HepG2 (cell line): ENCODE measurements around the gene ARPP19. TPM values are rescaled to one million over a fixed set of nuclear protein-coding genes. Genes with fewer than 3 reads are reported as not detected.

Source experiments
- ATAC-seq: fragments of 200-7000 bp; cut with Tn5 transposase; 3 replicates; pipeline ENCODE4 v1.9.1; 2020; ENCODE audit warnings: mild to moderate bottlenecking, moderate library complexity
- BruUV-seq: library from RNA; stranded (reverse); fragments of 400-500 nt; replicated peaks from 2 replicates; lab custom pipeline; 2021; lab: Mats Ljungman, UMichigan
- CTCF ChIA-PET: fragments of 300-600 bp; formaldehyde crosslinking; extraction: SDS; loops from one replicate; lab custom pipeline; 2021; ENCODE audit warnings: low total read pairs, inconsistent platforms, low intra/inter-chr PET ratio; lab: Yijun Ruan, JAX
- POLR2A ChIA-PET: fragments of 350-600 bp; sonication (Branson Sonifier 250); formaldehyde crosslinking; loops from one replicate; lab custom pipeline; 2020; ENCODE audit warnings: antibody characterized with exemption, inconsistent platforms; lab: Yijun Ruan, JAX
- DNase-seq: peaks from one replicate; pipeline ENCODE4 v3.0.0-alpha.2; 2015; ENCODE audit warnings: low spot score
- FAIRE-seq: peaks from 3 replicates; lab custom pipeline; 2011; peaks lifted over from hg19 to GRCh38; lab: Jason Lieb, UNC
- H2AFZ ChIP-seq: one replicate; pipeline ENCODE4 v1.6.1; 2011; ENCODE audit warnings: low read length, inconsistent platforms
- H3K27ac ChIP-seq: fragments of 300-600 bp; 3 replicates; pipeline ENCODE4 v1.8.0; 2011; ENCODE audit warnings: mixed run types, mild to moderate bottlenecking, mixed read lengths, low read length, inconsistent platforms; ENCODE audit not compliant: insufficient read depth; ENCODE audit errors: extremely low read length
- H3K27me3 ChIP-seq, 2 experiments: fragments of 200-600 bp in 1 of 2; 2 replicates in 1 of 2; 3 replicates in 1 of 2; pipeline versions ENCODE4 v1.6.0 to v1.8.0; 2011; ENCODE audit warnings: low read length in 2 of 2, mild to moderate bottlenecking in 2 of 2, moderate library complexity in 2 of 2, inconsistent platforms in 1 of 2; ENCODE audit not compliant: insufficient read depth in 2 of 2, control insufficient read depth in 1 of 2
- H3K36me3 ChIP-seq, 2 experiments: fragments of 200-600 bp in 1 of 2; replicated peaks in 1 of 2; 2 replicates in 1 of 2; 3 replicates in 1 of 2; pipeline versions ENCODE4 v1.5.1 to v1.8.0; 2011; ENCODE audit warnings: low read length in 2 of 2, inconsistent platforms in 1 of 2; ENCODE audit not compliant: insufficient read depth in 2 of 2, control insufficient read depth in 1 of 2
- H3K4me1 ChIP-seq: 2 replicates; pipeline ENCODE4 v1.5.1; 2012; ENCODE audit warnings: low read length, inconsistent platforms; ENCODE audit not compliant: insufficient read depth
- H3K4me2 ChIP-seq: 2 replicates; pipeline ENCODE4 v1.6.0; 2011; ENCODE audit warnings: low read depth, low read length, inconsistent platforms
- H3K4me3 ChIP-seq, 3 experiments: fragments of 200-600 bp in 1 of 3; sonication (generic), shearing (Covaris generic) in 1 of 3; replicated peaks in 1 of 3; 2 replicates each; pipeline ENCODE4 v1.5.1; 2011 to 2016; ENCODE audit warnings: low read length in 3 of 3, inconsistent platforms in 2 of 3, low read depth in 2 of 3, mild to moderate bottlenecking in 2 of 3, control low read depth in 1 of 3, mixed read lengths in 1 of 3; ENCODE audit not compliant: insufficient read depth in 1 of 3
- H3K79me2 ChIP-seq: one replicate; pipeline ENCODE4 v1.6.1; 2011; ENCODE audit warnings: low read length, inconsistent platforms; ENCODE audit not compliant: insufficient read depth
- H3K9ac ChIP-seq: 2 replicates; pipeline ENCODE4 v1.6.0; 2011; ENCODE audit warnings: mild to moderate bottlenecking, low read depth, low read length, inconsistent platforms; ENCODE audit not compliant: insufficient read depth
- H3K9me3 ChIP-seq: 2 replicates; pipeline ENCODE4 v1.5.1; 2012; ENCODE audit warnings: mild to moderate bottlenecking, low read length
- H4K20me1 ChIP-seq: 2 replicates; pipeline ENCODE4 v1.6.0; 2011; ENCODE audit warnings: inconsistent platforms, mild to moderate bottlenecking, low read length, moderate library complexity; ENCODE audit not compliant: insufficient read depth
- AGO1 ChIP-seq: fragments of 200-400 bp; formaldehyde crosslinking; IDR thresholded peaks from 2 replicates; pipeline ENCODE4 v1.6.1; 2017; ENCODE audit warnings: mild to moderate bottlenecking, low read depth, low read length, moderate library complexity; ENCODE audit not compliant: poor library complexity, severe bottlenecking
- DBP ChIP-seq: sonication (generic); formaldehyde crosslinking; IDR thresholded peaks from 2 replicates; pipeline ENCODE4 v1.4.0; 2020; ENCODE audit warnings: missing genetic modification reagents; ENCODE audit errors: not compliant biosample characterization
- GMEB1 ChIP-seq: sonication (generic); formaldehyde crosslinking; IDR thresholded peaks from 2 replicates; pipeline ENCODE4 v1.5.1; 2020; ENCODE audit warnings: missing genetic modification reagents, mild to moderate bottlenecking, borderline replicate concordance
- KAT2B ChIP-seq: fragments of 150-350 bp; IDR thresholded peaks from 2 replicates; pipeline ENCODE4 v1.6.1; 2014; ENCODE audit warnings: low read depth, low read length, borderline replicate concordance
- RBFOX2 ChIP-seq: fragments of 200-400 bp; formaldehyde crosslinking; IDR thresholded peaks from 2 replicates; pipeline ENCODE4 v1.6.1; 2017; ENCODE audit warnings: low read depth, mild to moderate bottlenecking, low read length
- SYNCRIP ChIP-seq: fragments of 200-400 bp; formaldehyde crosslinking; IDR thresholded peaks from 2 replicates; pipeline ENCODE4 v1.6.1; 2018; ENCODE audit warnings: mild to moderate bottlenecking, low read depth, low read length; ENCODE audit not compliant: insufficient read depth
- ZMAT3 ChIP-seq: sonication (generic); formaldehyde crosslinking; conservative IDR thresholded peaks from 2 replicates; pipeline ENCODE4 v1.7.0; 2021; ENCODE audit warnings: missing genetic modification reagents
- ZNF207 ChIP-seq: fragments of 450-650 bp; IDR thresholded peaks from 2 replicates; pipeline ENCODE4 v1.6.1; 2016; ENCODE audit warnings: antibody characterized with exemption, borderline replicate concordance
- ZNF564 ChIP-seq: sonication (generic); formaldehyde crosslinking; IDR thresholded peaks from 2 replicates; pipeline ENCODE4 v1.8.1; 2023; ENCODE audit warnings: mild to moderate bottlenecking, missing genetic modification reagents
- WGBS: methylation state at CpG from one replicate; pipeline ENCODE4 v1.1.6; 2017; ENCODE audit warnings: low lambda C conversion rate; 5-methylcytosine and 5-hydroxymethylcytosine counted together
- in situ Hi-C: cut with HindIII; loops from 2 replicates; pipeline ENCODE4 v1.10.0; 2017; ENCODE audit warnings: low pct_unique_long_range_greater_than_20kb; ENCODE audit not compliant: extremely low pct_ligation_motif_present
- intact Hi-C: fragments of 100-400 bp; cut with micrococcal nuclease; formaldehyde crosslinking; loops from one replicate; pipeline ENCODE4 v1.10.0; 2022; ENCODE audit not compliant: unreplicated experiment
- polyA plus RNA-seq, 8 experiments: library from polyadenylated mRNA; depleted of rRNA in 3 of 8; stranded (reverse) in 7 of 8; unstranded in 1 of 8; fragments of >200 nt; fragmentation: Illumina TruSeq in 4 of 8; extraction: Trizol in 4 of 8; gene quantifications; 2 replicates each; pipeline versions ENCODE4 v1.2.1 to v1.2.3, GENCODE V29; 2011 to 2016; ENCODE audit warnings: low read depth in 4 of 8, missing spikeins in 1 of 8, mixed read lengths in 1 of 8; ENCODE audit not compliant: insufficient read depth in 1 of 8
- total RNA-seq, 5 experiments: library from RNA; depleted of rRNA; stranded (reverse); fragments of >200 nt; fragmentation: Illumina TruSeq; extraction: Trizol; gene quantifications; 2 replicates each; pipeline ENCODE4 v1.2.3, GENCODE V29; 2016; ENCODE audit warnings: low read depth in 1 of 5

ARPP19 gene
- total and polyA plus RNA-seq, 2 of the 13 experiments (the other 11 are each of a cell fraction or from before 2014, with no cell fraction given): 70.8 to 123 TPM

DNA sequence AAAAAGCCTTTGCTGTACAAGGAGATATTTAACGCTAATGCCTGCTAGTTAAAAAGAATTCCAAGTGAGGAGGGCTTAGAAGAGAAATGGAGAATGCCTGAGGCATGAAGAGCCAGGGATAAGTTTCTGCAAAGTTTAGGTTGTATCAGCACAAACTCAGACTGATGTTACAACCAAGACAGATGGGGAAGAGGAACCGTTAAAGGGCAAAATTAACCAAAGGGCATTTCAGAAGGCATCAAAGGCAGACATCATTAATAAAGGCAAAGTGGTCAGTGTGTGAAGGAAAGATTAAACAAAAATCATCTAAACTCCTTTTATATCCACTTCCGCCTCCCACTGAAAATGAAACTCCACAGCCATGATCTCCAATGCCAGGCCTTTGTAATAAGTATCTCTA, 47.1 kb downstream of the ARPP19 start:
- FAIRE-seq (no peak), DNase-seq (no peak), ATAC-seq (no peak)
- CTCF ChIA-PET: no interaction called here
- TF ChIP-seq SYNCRIP (no peak), ZNF207 (no peak), DBP (no peak), RBFOX2 (no peak), AGO1 (no peak), ZMAT3 (CRISPR knock-in tag) (no peak), ZNF564 (CRISPR knock-in tag) (no peak), GMEB1 (CRISPR knock-in tag) (no peak), KAT2B (no peak)
- no peaks in the 10 kb centered on the region for H3K4me1 ChIP-seq
- H3K9me3 ChIP-seq: no peaks in the 10 kb centered on the region
- intact Hi-C loops: loop anchor here (10.0 kb wide), 2 partner anchors 153 to 213 kb away; partner anchors contain the start of gene ATOSA
- no peak overlapping the region for H2AFZ ChIP-seq
- H3K36me3 ChIP-seq: no peaks in the 10 kb centered on the region
- H3K27ac ChIP-seq: no peak overlapping the region
- H3K4me3 ChIP-seq: no peak overlapping the region
- H3K4me2 ChIP-seq: no peak overlapping the region
- POLR2A ChIA-PET: no interaction called here
- no TSS peak for BruUV-seq
- no peaks in the 10 kb centered on the region for H3K79me2 ChIP-seq
- no peaks in the 10 kb centered on the region for H3K27me3 ChIP-seq
- H3K9ac ChIP-seq: no peak overlapping the region
- in situ Hi-C loops: no loop called here
- WGBS: 44% methylated on average over 3 of the region's 3 CpGs
- no peaks in the 10 kb centered on the region for H4K20me1 ChIP-seq
